Cardiac muscle cell (in vitro differentiated cells and primary cell): ENCODE results near the gene PAK4. TPM values are rescaled to one million over a fixed set of nuclear protein-coding genes. Genes with fewer than 3 reads are reported as not detected.

Experiments used
- DNase-seq, 2 donors: peaks; one replicate each; pipeline versions ENCODE4 v3.0.0 to v3.0.0-alpha.2; 2010 to 2017; ENCODE audit warnings: low read depth in 1 of 2, low spot score in 1 of 2
- H3K27ac ChIP-seq: fragments of 200-600 bp; sonication (generic); 2 replicates; pipeline ENCODE4 v1.5.1; 2016
- H3K27me3 ChIP-seq: fragments of 200-600 bp; sonication (generic); 2 replicates; pipeline ENCODE4 v1.6.0; 2016; ENCODE audit warnings: control low read depth
- H3K36me3 ChIP-seq: fragments of 200-600 bp; sonication (generic); 2 replicates; pipeline ENCODE4 v1.5.1; 2016; ENCODE audit warnings: control low read depth
- H3K4me1 ChIP-seq: fragments of 200-600 bp; sonication (generic); 2 replicates; pipeline ENCODE4 v1.8.1; 2017; ENCODE audit warnings: low read depth, mild to moderate bottlenecking, mixed run types
- H3K4me3 ChIP-seq: fragments of 200-600 bp; sonication (generic); 2 replicates; pipeline ENCODE4 v1.5.1; 2016; ENCODE audit warnings: mild to moderate bottlenecking
- H3K9me3 ChIP-seq: fragments of 200-600 bp; sonication (generic); 2 replicates; pipeline ENCODE4 v1.5.1; 2017; ENCODE audit warnings: low read depth, mild to moderate bottlenecking, control low read depth
- polyA plus RNA-seq: library from polyadenylated mRNA; unstranded; fragments of >200 nt; fragmentation: Nextera tagmentation; extraction: Ambion mirVana; gene quantifications from 2 replicates; pipeline ENCODE4 v1.2.1, GENCODE V29; 2016
- total RNA-seq: library from RNA; depleted of rRNA; stranded (reverse); fragments of >200 nt; gene quantifications from 2 replicates; pipeline ENCODE4 v1.2.3, GENCODE V29; 2016
- TF ChIP-seq, protein P1 (sequence below): IDR thresholded peaks from 2 replicates; pipeline ENCODE4 v1.5.1; 2012; ENCODE audit warnings: low read depth, mild to moderate bottlenecking, low read length

The PAK4 gene
- total and polyA plus RNA-seq, 2 experiments from 2014 or later: 32.5 to 57.9 TPM

DNA sequence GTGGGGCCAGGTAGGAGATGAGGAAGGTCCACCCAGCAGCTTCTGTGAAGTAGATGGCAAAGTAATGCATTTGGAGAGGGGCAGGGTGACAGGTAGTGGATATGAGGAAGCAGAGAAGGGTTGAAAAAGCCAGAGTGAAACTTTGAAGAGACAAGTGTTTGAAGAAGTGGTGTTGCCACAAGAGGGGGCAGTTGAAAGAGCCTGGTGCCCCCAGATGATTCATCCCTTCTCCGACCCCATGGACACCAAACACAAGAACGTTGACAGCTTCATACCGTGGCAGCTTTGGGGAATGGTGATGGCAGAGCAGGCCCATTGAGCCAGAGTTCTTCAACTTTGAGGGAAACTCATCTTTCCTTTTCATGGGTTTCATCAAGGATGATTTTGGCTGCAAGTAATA is 99.3 kb downstream of the PAK4 start:
- TF ChIP-seq, protein P1, sequence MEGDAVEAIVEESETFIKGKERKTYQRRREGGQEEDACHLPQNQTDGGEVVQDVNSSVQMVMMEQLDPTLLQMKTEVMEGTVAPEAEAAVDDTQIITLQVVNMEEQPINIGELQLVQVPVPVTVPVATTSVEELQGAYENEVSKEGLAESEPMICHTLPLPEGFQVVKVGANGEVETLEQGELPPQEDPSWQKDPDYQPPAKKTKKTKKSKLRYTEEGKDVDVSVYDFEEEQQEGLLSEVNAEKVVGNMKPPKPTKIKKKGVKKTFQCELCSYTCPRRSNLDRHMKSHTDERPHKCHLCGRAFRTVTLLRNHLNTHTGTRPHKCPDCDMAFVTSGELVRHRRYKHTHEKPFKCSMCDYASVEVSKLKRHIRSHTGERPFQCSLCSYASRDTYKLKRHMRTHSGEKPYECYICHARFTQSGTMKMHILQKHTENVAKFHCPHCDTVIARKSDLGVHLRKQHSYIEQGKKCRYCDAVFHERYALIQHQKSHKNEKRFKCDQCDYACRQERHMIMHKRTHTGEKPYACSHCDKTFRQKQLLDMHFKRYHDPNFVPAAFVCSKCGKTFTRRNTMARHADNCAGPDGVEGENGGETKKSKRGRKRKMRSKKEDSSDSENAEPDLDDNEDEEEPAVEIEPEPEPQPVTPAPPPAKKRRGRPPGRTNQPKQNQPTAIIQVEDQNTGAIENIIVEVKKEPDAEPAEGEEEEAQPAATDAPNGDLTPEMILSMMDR: no peak

More for the DNA sequence above, 99.3 kb downstream of the PAK4 start:
- no peaks in the 10 kb centered on the region for H3K4me1 ChIP-seq
- DNase-seq: no peak
- H3K9me3 ChIP-seq: no peaks in the 10 kb centered on the region
- no peaks in the 10 kb centered on the region for H3K36me3 ChIP-seq
- H3K4me3 ChIP-seq: no peak overlapping the region
- H3K27me3 ChIP-seq: peaks cover 15% of the 10 kb centered on the region
- no peak overlapping the region for H3K27ac ChIP-seq

Other genes starting within 250 kb of the PAK4 start
- 8.4 and 8.9 TPM in 2 replicates for gene RINL, start 247.5 kb upstream of the PAK4 start, total RNA-seq
- 3.9 and 10.6 TPM in 2 replicates for gene RINL, start 247.5 kb upstream of the PAK4 start, polyA plus RNA-seq
- gene SIRT2, start 226.2 kb upstream of the PAK4 start, total RNA-seq: 33.4 and 42.2 TPM in 2 replicates
- 33.5 and 40.7 TPM in 2 replicates for gene SIRT2, start 226.2 kb upstream of the PAK4 start, polyA plus RNA-seq
- gene NFKBIB, start 225.8 kb upstream of the PAK4 start, total RNA-seq: 14.7 and 26.9 TPM in 2 replicates
- gene NFKBIB, start 225.8 kb upstream of the PAK4 start, polyA plus RNA-seq: 19.6 and 21.5 TPM in 2 replicates
- 1.4 and 2.6 TPM in 2 replicates for gene CCER2, start 213.6 kb upstream of the PAK4 start, total RNA-seq
- 3.0 and 3.1 TPM in 2 replicates for gene CCER2, start 213.6 kb upstream of the PAK4 start, polyA plus RNA-seq
- gene SARS2, start 195.0 kb upstream of the PAK4 start, total RNA-seq: 37.2 and 43.0 TPM in 2 replicates
- gene SARS2, start 195.0 kb upstream of the PAK4 start, polyA plus RNA-seq: 52.3 and 78.9 TPM in 2 replicates
- 48.0 and 52.0 TPM in 2 replicates for gene MRPS12, start 194.8 kb upstream of the PAK4 start, total RNA-seq
- gene MRPS12, start 194.8 kb upstream of the PAK4 start, polyA plus RNA-seq: 72.2 and 84.7 TPM in 2 replicates
- gene FBXO17, start 150.0 kb upstream of the PAK4 start, total RNA-seq: 30.9 and 65.3 TPM in 2 replicates
- gene FBXO17, start 150.0 kb upstream of the PAK4 start, polyA plus RNA-seq: 39.3 and 65.3 TPM in 2 replicates
- gene FBXO27, start 93.2 kb upstream of the PAK4 start, total RNA-seq: 17.8 and 21.0 TPM in 2 replicates
- gene FBXO27, start 93.2 kb upstream of the PAK4 start, polyA plus RNA-seq: 9.1 and 13.4 TPM in 2 replicates
- gene ACP7, start 41.4 kb upstream of the PAK4 start, total RNA-seq: not detected in 2 replicates
- gene ACP7, start 41.4 kb upstream of the PAK4 start, polyA plus RNA-seq: not detected in 2 replicates
- 10.3 and 16.1 TPM in 2 replicates for gene NCCRP1, start 71.2 kb downstream of the PAK4 start, total RNA-seq
- gene NCCRP1, start 71.2 kb downstream of the PAK4 start, polyA plus RNA-seq: 10.0 and 17.5 TPM in 2 replicates
- gene SYCN, start 78.5 kb downstream of the PAK4 start, total RNA-seq: not detected in 2 replicates
- not detected in 2 replicates for gene SYCN, start 78.5 kb downstream of the PAK4 start, polyA plus RNA-seq
- gene IFNL3, start 119.2 kb downstream of the PAK4 start, total RNA-seq: not detected in 2 replicates
- gene IFNL3, start 119.2 kb downstream of the PAK4 start, polyA plus RNA-seq: not detected in 2 replicates
- not detected in 2 replicates for gene IFNL4, start 123.1 kb downstream of the PAK4 start, total RNA-seq
- 0.17 TPM in 1 of 2 replicates, not detected in the other for gene IFNL4, start 123.1 kb downstream of the PAK4 start, polyA plus RNA-seq
- not detected in 2 replicates for gene IFNL2, start 142.6 kb downstream of the PAK4 start, total RNA-seq
- not detected in 2 replicates for gene IFNL2, start 142.6 kb downstream of the PAK4 start, polyA plus RNA-seq
- gene IFNL1, start 170.6 kb downstream of the PAK4 start, total RNA-seq: not detected in 2 replicates
- gene IFNL1, start 170.6 kb downstream of the PAK4 start, polyA plus RNA-seq: not detected in 2 replicates
- 10.3 and 19.4 TPM in 2 replicates for gene LRFN1, start 195.1 kb downstream of the PAK4 start, total RNA-seq
- 12.4 and 18.6 TPM in 2 replicates for gene LRFN1, start 195.1 kb downstream of the PAK4 start, polyA plus RNA-seq
- gene GMFG, start 210.3 kb downstream of the PAK4 start, total RNA-seq: not detected in 2 replicates
- gene GMFG, start 210.3 kb downstream of the PAK4 start, polyA plus RNA-seq: 2.3 and 3.2 TPM in 2 replicates
- 158 and 183 TPM in 2 replicates for gene SAMD4B, start 216.6 kb downstream of the PAK4 start, total RNA-seq
- 120 and 139 TPM in 2 replicates for gene SAMD4B, start 216.6 kb downstream of the PAK4 start, polyA plus RNA-seq